HG03025 (cell line): ENCODE results near the gene KIFC1.
A peak's percentile ranks its signal among the peaks of the same experiment; 100 is the strongest.
"Not testable (repeated sequence)": the region's sequence is repeated elsewhere in the genome, so short reads cannot be mapped to it uniquely, and the experiment has no call there.

Experiments
- ATAC-seq: cut with Tn5 transposase; IDR thresholded peaks from one replicate; pipeline ENCODE4 v1.9.1; 2021; ENCODE audit warnings: mild to moderate bottlenecking, moderate library complexity; ENCODE audit not compliant: unreplicated experiment, low FRiP score

KIFC1 gene, protein sequence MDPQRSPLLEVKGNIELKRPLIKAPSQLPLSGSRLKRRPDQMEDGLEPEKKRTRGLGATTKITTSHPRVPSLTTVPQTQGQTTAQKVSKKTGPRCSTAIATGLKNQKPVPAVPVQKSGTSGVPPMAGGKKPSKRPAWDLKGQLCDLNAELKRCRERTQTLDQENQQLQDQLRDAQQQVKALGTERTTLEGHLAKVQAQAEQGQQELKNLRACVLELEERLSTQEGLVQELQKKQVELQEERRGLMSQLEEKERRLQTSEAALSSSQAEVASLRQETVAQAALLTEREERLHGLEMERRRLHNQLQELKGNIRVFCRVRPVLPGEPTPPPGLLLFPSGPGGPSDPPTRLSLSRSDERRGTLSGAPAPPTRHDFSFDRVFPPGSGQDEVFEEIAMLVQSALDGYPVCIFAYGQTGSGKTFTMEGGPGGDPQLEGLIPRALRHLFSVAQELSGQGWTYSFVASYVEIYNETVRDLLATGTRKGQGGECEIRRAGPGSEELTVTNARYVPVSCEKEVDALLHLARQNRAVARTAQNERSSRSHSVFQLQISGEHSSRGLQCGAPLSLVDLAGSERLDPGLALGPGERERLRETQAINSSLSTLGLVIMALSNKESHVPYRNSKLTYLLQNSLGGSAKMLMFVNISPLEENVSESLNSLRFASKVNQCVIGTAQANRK

GRCh38 chr6:33391278-33391921 is at the start of gene KIFC1:
TSS of gene KIFC1 (plus strand) at chr6:33391823. CDS start at chr6:33391986, 163 bp downstream.
- ATAC-seq: peak; percentile 89

- not testable (repeated sequence) for ATAC-seq
These were observed 48.0 kb upstream of the KIFC1 start for GRCh38 chr6:33343606-33343952.

DNA sequence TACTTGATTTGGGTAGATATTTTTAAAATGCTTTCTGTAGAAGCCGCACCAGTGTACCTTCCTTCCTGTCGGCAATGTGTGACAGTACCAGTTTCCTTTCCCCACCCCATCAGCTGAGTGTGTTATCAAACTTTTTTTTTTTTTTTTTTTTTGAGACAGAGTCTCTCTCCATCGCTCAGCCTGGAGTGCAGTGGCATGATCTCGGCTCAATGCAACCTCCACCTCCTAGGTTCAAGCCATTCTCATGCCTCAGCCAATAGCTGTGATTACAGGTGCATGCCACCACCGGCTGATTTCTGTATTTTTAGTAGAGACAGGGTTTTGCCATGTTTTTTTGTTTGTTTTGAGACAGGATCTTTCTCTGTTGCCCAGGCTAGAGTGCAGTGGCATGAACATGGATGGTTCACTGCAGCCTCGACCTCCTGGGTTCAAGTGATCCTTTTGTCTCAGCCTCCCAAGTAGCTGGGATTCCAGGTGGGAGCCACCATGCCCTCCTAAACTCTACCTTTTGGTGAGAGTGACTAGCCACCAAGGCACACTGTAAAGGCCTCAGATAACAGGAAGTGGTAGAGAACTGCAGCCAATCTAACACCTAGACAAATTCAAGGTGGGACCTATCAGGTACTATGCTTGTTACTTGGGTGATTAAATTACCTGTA is 47.5 kb upstream of the KIFC1 start:
- ATAC-seq: no peak

DNA sequence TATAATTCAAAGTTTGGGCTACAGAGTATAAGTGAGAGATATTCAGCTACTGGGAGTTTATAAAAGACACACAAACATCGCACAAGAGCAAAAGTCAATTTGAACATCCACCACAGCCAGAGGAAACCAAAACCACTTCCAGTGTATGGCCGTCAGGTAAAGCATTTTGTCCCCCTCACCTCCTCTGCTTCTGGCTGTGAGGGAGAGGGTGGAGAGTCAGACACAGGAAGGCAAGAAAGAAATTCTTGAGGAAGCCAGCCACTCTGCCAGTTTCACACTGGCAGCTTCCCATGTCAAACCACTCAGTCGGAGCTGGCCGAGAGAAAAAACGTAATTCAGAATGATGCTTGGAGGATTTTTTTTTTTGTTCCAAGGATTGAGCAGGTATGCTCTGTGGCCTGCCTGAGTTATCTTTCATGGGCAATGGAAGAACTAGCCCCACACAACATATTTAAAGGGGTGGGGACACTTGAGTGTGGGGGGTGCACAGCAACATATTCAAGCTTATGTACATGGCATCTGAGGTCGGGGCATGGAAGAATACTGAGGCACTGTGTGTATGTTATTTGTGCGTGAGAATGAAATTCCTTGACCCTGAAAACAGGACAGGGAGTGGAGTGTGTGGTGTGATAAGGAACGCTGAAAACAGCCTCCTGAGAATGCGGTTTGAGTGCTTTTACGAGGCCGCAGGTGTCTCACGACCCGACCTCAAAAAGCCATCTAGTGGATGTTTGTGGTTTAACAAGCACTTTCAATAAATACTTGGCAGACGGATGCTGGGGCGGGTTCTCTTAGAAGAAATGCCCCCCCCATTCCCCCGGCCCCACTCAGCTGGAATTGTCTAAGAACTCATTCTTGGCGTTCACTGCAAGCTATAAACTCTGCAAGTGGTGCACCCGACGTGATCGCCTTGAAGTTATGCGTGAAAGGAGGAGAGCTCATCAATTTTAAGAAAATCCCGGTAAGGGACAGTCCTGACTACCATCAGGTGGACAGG is 46.6 kb upstream of the KIFC1 start:
- no peak for ATAC-seq

DNA sequence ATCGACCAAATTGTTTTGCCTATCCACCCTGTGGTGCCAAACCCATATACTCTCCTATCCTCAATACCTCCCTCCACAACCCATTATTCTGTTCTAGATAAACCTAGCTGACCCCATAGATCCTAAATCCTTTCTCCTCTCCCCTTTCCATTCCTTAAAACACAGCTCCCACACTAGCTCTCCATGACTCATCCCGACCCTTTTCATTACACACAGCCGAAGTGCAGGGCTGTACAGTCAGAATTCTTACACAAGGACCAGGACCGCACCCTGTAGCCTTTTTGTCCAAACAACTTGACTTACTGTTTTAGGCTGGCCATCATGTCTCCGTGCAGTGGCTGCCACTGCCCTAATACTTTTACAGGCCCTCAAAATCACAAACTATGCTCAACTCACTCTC is 44.7 kb upstream of the KIFC1 start:
- not testable (repeated sequence) for ATAC-seq

DNA sequence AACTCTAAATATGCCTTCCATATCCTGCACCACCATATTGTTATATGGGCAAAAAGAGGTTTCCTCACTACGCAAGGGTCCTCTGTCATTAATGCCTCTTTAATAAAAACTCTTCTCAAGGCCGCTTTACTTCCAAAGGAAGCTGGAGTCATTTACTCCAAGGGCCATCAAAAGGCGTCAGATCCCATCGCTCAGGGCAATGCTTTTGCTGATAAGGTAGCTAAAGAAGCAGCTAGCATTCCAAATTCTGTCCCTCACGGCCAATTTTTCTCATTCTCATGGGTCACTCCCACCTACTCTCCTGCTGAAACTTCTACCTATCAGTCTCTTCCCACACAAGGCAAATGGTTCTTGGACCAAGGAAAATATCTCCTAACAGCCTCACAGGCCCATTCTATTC is 43.8 kb upstream of the KIFC1 start:
- no peak for ATAC-seq

- not testable (repeated sequence) for ATAC-seq
These were observed 35.8 kb upstream of the KIFC1 start for GRCh38 chr6:33355860-33356259.

GRCh38 chr6:33356295-33356694 is 35.3 kb upstream of the KIFC1 start:
- ATAC-seq: no peak

DNA sequence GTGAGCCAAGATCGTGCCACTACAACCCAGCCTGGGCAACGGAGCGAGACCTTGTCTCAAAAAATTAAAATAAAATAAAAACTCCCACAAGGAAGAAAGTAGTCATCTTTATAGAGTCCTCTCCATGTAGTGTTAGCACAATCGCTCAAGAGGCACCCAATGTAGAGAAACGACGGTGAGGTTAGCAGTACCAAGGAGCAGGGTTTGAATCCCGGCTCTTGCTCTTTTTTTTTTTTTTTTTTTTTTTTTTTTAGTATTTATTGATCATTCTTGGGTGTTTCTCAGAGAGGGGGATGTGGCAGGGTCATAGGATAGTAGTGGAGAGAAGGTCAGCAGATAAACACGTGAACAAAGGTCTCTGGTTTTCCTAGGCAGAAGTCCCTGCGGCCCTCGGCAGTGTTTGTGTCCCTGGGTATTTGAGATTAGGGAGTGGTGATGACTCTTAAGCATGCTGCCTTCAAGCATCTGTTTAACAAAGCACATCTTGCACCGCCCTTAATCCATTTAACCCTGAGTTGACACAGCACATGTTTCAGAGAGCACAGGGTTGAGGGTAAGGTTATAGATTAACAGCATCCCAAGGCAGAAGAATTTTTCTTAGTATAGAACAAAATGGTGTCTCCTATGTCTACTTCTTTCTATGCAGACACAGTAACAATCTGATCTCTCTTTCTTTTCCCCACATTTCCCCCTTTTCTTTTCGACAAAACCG is 34.3 kb upstream of the KIFC1 start:
- ATAC-seq: not testable (repeated sequence)

GRCh38 chr6:33359331-33359730 is 32.3 kb upstream of the KIFC1 start:
- ATAC-seq: no peak

GRCh38 chr6:33363486-33363885 is 28.1 kb upstream of the KIFC1 start:
- not testable (repeated sequence) for ATAC-seq

GRCh38 chr6:33364475-33365205 is 27.0 kb upstream of the KIFC1 start:
- ATAC-seq: not testable (repeated sequence)

DNA sequence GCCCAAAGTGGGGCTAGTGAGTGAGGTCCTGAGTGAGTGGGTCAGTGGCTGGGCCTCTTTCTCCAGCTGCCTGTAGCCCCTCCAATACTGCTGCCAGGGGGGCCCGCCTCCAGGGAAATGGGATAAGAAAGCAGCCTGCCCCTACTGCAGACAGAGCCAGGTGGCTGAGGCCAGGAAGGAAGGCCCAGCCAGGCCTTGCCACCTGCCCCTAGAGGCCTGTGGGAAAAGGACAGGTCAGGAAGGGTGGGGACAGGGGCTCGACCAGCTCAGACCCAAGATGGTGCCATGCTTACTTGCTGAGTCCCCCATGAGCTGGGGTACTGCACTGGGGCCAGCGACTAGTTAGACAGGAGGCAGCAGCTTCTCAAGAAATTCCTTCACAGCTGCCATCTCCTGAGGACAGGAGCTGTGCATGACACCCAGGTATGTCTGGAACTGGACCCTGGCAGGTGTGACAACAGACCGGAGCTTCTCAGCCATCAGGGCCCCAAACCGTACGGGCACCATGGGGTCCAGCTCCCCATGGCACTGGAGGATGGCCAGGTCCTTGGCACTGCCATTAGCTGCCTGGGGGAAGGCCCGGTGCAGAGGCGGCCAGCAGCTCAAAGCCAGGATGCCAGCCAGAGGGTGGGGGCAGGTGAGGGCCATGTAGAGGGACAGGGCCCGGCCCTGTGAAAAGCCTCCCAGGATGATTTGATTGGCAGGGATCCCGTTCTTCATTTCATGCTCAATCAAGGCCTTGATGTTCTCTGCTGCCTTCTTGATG is 26.2 kb upstream of the KIFC1 start:
- ATAC-seq: not testable (repeated sequence)

DNA sequence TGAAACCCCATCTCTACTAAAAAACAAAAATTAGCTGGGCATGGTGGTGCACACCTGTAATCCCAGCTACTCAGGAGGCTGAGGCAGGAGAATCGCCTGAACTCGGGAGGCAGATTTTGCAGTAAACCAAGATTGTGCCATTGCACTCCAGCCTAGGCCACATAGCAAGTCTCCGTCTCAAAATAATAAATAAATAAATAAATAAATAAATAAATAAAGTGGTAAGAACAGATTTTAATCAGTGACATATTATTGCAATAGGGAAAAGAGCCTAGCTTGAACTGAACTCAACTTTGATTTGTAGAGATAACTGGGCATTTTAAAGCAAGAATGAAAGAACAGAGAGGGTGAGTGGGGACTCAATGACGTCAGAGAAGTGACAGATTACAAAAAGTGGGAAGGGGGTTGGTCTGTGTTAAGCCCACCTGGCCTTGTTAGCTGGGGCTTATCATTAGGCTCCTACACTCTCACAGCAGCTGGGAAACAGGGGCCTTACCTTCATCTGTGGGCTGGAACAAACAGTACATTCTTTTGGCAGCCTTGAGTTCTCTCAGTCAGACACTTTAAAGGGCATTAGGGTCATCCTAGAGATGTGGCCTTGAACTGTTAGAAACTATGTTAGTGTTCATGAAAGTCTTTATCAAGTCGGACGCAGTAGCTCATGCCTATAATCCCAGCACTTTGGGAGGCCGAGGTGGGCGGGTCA is 24.5 kb upstream of the KIFC1 start:
- no peak for ATAC-seq

DNA sequence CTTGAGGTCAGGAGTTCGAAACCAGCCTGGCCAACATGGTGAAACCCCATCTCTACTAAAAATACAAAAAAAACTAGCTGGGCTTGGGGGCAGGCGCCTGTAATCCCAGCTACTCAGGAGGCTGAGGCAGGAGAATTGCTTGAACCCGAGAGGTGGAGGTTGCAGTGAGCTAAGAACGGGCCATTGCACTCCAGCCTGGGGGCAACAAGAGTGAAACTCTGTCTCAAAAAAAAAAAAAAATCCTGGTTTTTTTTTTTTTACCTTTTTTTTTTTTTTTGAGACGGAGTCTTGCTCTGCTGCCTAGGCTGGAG is 24.0 kb upstream of the KIFC1 start:
- not testable (repeated sequence) for ATAC-seq

- not testable (repeated sequence) for ATAC-seq
These were observed 19.7 kb upstream of the KIFC1 start for GRCh38 chr6:33371901-33372300.

- no peak for ATAC-seq
These were observed 19.0 kb upstream of the KIFC1 start for GRCh38 chr6:33372526-33373123.
